DMS153 (cell line): Measurements from ENCODE around the gene COMMD9.

ENCODE experiments used
- DNase-seq: peaks from one replicate; lab custom pipeline; 2025; lab: John Stamatoyannopoulos, UW

COMMD9 gene

GRCh38 chr11:36224209-36224882 lies 64.9 kb downstream of the COMMD9 start:
- no peak for DNase-seq

GRCh38 chr11:36222831-36223635 lies 66.2 kb downstream of the COMMD9 start:
- DNase-seq = no peak
